Heart left ventricle (tissue), 16 donors: ENCODE data around the gene RAB3C. TPM values are rescaled to one million over a fixed set of nuclear protein-coding genes. Genes with fewer than 3 reads are reported as not detected.

Experiments used
- ATAC-seq, 4 donors: fragments of 200-7000 bp; cut with Tn5 transposase; one replicate each; pipeline ENCODE4 v1.9.1; 2020 to 2022; ENCODE audit warnings: moderate library complexity in 4 of 4, mild to moderate bottlenecking in 3 of 4, moderate number of reproducible peaks in 1 of 4
- DNase-seq, 5 donors: peaks; one replicate each; pipeline ENCODE4 v3.0.0-alpha.2; 2020
- H3K27ac ChIP-seq, 12 donors: fragments of 200-600 bp; sonication (generic) in 4 of 12; one replicate each; pipeline versions ENCODE4 v1.5.0 to v1.8.0; 2016 to 2022; ENCODE audit warnings: mild to moderate bottlenecking in 2 of 12
- H3K27me3 ChIP-seq, 9 donors: fragments of 200-600 bp; sonication (generic) in 2 of 9; one replicate each; pipeline versions ENCODE4 v1.5.1 to v1.8.0; 2016 to 2022; ENCODE audit warnings: mild to moderate bottlenecking in 3 of 9
- H3K36me3 ChIP-seq, 9 donors: fragments of 200-600 bp; sonication (generic) in 2 of 9; one replicate each; pipeline versions ENCODE4 v1.5.0 to v1.8.0; 2018 to 2022; ENCODE audit warnings: mild to moderate bottlenecking in 2 of 9
- H3K4me1 ChIP-seq, 12 donors: fragments of 200-600 bp; sonication (generic) in 4 of 12; one replicate each; pipeline versions ENCODE4 v1.5.0 to v1.8.0; 2016 to 2022; ENCODE audit warnings: mild to moderate bottlenecking in 3 of 12
- H3K4me3 ChIP-seq, 12 donors: fragments of 200-600 bp; sonication (generic) in 4 of 12; one replicate each; pipeline versions ENCODE4 v1.5.0 to v1.8.0; 2017 to 2022; ENCODE audit warnings: mild to moderate bottlenecking in 9 of 12, moderate library complexity in 4 of 12
- H3K9me3 ChIP-seq, 12 donors: fragments of 200-600 bp; sonication (generic) in 4 of 12; one replicate each; pipeline versions ENCODE4 v1.5.0 to v1.8.0; 2016 to 2022; ENCODE audit warnings: mild to moderate bottlenecking in 1 of 12
- POLR2A ChIP-seq, 2 donors: fragments of 450-650 bp; IDR thresholded peaks; one replicate each; pipeline ENCODE4 v1.6.1; 2017; ENCODE audit warnings: antibody characterized with exemption in 2 of 2, mild to moderate bottlenecking in 2 of 2, moderate library complexity in 2 of 2
- WGBS, 4 donors: extraction: QIAGEN DNeasy Blood & Tissue Kit in 2 of 4; methylation state at CpG; one replicate each; pipeline versions ENCODE4 v1.1.5 to v1.1.7; 2013 to 2018; 5-methylcytosine and 5-hydroxymethylcytosine counted together
- intact Hi-C, 10 donors: fragments of 100-400 bp; cut with DNase I; formaldehyde crosslinking; loops; one replicate each; pipeline versions ENCODE4 v1.11.1 to v1.14.2; 2022
- polyA plus RNA-seq, 2 donors: library from polyadenylated mRNA; stranded (reverse); fragments of 200-250 nt; gene quantifications; one replicate each; pipeline ENCODE4 v1.2.3, GENCODE V29; 2013
- total RNA-seq, 9 donors: library from RNA; depleted of rRNA in 2 of 9; stranded (reverse); fragments of >200 nt in 2 of 9; fragmentation: NEBNext Ultra II Directional in 3 of 9; extraction: Animal tissue kit (Norgen Biotek cat#: 25700) in 3 of 9; gene quantifications; one replicate each; pipeline versions ENCODE4 v1.1.0 to v1.2.4, GENCODE V29; 2016 to 2023
- TF ChIP-seq, protein P1 (sequence below), 12 donors: fragments of 200-600 bp; sonication (generic) in 4 of 12; IDR thresholded peaks; one replicate each; pipeline versions ENCODE4 v1.5.0 to v1.8.0; 2018 to 2022; ENCODE audit warnings: antibody characterized with exemption in 12 of 12, mild to moderate bottlenecking in 5 of 12
- donor health status: ischemic (EF 13 %, LVEDD 7.1; RV severe dilation, severe dysfunction).
- donor health status: healthy with polysubstance abuse.
- donor health status: DM: no; HTN: yes; CAD: no.
- donor health status: DM: no; HTN: no; CAD: no.
- donor health status: ischemic (EF 25% LVEDD 6.9; RV normal size, moderate dysfunction).
- donor health status: ischemic (EF 25% LVEDD 5.7; RV mildly dilated, moderate dysfunction).
- donor health status: healthy.
- donor health status: DM: yes; HTN: yes; CAD: no.
- donor health status: ischemic (EF 35%, LVEDD 5.7; RV mildly dilated, moderate dysfunction).
- donor health status: nonischemic (EF 11% LVEDD 7.7; RV severe dilation, severe dysfunction).
- donor health status: DM: yes; HTN: yes; CAD: no.
- donor health status: PGD.
- donor health status: ischemic (EF 29% LVEDD 5.4; RV normal size, mild dysfunction).
- donor health status: nonischemic (EF 23%, LVEDD 6.1; RV moderate dilation, normal function).

RAB3C gene
- total and polyA plus RNA-seq, 11 donors = 0.04 to 3.8 (median 0.57) TPM; not detected in 2

DNA sequence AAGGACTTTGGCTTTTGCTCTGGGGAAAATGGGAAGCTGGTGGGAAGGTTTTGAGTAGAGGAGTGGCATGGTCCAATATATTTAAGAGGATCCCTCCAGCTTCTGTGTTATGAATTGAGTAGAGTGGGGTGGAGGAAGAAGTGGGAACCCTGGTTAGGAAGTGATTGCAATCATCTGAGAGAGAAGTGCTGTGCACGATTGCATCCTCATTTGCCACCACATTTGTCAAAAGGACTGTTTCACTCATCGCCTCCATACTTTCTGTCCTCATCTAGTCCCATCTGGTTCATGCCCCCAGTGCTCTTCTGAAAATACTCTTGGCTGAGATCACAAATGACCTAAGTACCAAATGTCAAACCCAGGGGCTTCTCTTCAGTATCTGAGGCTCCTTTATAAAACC is 192.1 kb downstream of the RAB3C start:
- H3K27ac ChIP-seq = no peak overlapping the region
- TF ChIP-seq POLR2A (IDR thresholded peaks at IDR 0.05) = no peak
- TF ChIP-seq, protein P1, sequence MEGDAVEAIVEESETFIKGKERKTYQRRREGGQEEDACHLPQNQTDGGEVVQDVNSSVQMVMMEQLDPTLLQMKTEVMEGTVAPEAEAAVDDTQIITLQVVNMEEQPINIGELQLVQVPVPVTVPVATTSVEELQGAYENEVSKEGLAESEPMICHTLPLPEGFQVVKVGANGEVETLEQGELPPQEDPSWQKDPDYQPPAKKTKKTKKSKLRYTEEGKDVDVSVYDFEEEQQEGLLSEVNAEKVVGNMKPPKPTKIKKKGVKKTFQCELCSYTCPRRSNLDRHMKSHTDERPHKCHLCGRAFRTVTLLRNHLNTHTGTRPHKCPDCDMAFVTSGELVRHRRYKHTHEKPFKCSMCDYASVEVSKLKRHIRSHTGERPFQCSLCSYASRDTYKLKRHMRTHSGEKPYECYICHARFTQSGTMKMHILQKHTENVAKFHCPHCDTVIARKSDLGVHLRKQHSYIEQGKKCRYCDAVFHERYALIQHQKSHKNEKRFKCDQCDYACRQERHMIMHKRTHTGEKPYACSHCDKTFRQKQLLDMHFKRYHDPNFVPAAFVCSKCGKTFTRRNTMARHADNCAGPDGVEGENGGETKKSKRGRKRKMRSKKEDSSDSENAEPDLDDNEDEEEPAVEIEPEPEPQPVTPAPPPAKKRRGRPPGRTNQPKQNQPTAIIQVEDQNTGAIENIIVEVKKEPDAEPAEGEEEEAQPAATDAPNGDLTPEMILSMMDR (IDR thresholded peaks at IDR 0.05) = no peak
- intact Hi-C loops = no loop called here
- peaks cover 0 to 6% (median 0%) of the 10 kb centered on the region in 12 donors for H3K4me1 ChIP-seq
- no peaks in the 10 kb centered on the region for H3K27me3 ChIP-seq
- ATAC-seq (no peak), DNase-seq (no peak)
- 82 to 89% (median 86%) methylated on average over 2 of the region's 2 CpGs for WGBS, 4 donors
- H3K4me3 ChIP-seq = no peak overlapping the region
- no peaks in the 10 kb centered on the region for H3K9me3 ChIP-seq
- no peaks in the 10 kb centered on the region for H3K36me3 ChIP-seq

DNA sequence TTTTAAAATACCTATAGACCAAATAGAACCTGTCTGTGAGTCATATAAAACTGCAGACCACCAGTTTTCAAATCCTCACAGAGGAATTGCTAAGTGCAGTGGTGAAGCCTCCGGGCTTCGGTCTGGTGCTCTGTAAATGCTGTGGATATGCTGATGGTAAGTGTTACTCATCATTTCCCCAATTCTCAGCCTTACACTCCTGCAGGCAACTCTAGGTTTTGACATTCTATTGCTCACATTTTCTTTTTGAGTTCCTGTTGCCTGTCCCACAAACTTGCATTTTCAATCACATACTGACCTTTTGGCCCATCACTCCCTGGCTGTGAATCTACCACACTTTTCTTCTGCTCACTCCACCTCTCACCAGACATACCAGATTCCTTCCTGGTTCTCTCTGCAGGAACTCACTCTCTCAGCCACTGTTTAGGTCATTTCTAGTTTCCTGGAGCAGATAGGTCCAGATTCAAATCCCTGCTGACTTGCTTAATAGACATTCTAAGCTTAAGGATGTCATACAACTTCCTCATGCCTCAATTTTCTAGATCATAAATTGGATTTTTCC is 192.9 kb downstream of the RAB3C start:
- H3K27me3 ChIP-seq = no peaks in the 10 kb centered on the region
- no peaks in the 10 kb centered on the region for H3K36me3 ChIP-seq
- H3K4me3 ChIP-seq = no peak overlapping the region
- H3K27ac ChIP-seq = no peak overlapping the region
- TF ChIP-seq, protein P1 (IDR thresholded peaks at IDR 0.05) = no peak
- no peak for TF ChIP-seq POLR2A (IDR thresholded peaks at IDR 0.05)
- DNase-seq (no peak), ATAC-seq (no peak)
- intact Hi-C loops = no loop called here
- peaks cover 0 to 6% (median 0%) of the 10 kb centered on the region in 12 donors for H3K4me1 ChIP-seq
- WGBS, 4 donors = 69 to 92% (median 85%) methylated on average over 2 of the region's 2 CpGs
- no peaks in the 10 kb centered on the region for H3K9me3 ChIP-seq

DNA sequence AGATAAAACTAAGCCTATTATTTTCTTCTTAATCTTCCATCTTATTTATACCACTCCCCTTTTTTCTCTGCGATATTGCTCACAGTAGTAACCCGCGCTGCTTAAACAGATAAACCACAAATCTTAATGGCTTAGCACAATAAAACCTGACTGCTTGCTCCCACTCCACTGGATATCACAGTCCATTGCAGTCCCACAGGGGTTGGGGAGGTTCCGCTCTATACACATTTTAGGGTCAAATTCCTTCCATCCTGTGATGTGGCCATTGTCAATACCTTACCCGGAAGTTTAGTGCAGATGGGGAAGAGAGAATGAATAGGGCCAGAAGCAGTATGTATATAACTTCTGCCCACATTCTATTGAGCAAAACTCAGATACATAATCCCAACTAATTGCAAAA is 193.7 kb downstream of the RAB3C start:
- H3K27me3 ChIP-seq = no peaks in the 10 kb centered on the region
- no peaks in the 10 kb centered on the region for H3K36me3 ChIP-seq
- H3K4me1 ChIP-seq = peaks cover 0 to 6% (median 0%) of the 10 kb centered on the region in 12 donors
- no peaks in the 10 kb centered on the region for H3K9me3 ChIP-seq
- 92 to 97% (median 95%) methylated on average over 5 of the region's 5 CpGs for WGBS, 4 donors
- intact Hi-C loops = no loop called here
- TF ChIP-seq, protein P1 (IDR thresholded peaks at IDR 0.05) = no peak
- TF ChIP-seq POLR2A (IDR thresholded peaks at IDR 0.05) = no peak
- DNase-seq = no peak
- no peak for ATAC-seq
- H3K27ac ChIP-seq = no peak overlapping the region
- H3K4me3 ChIP-seq = no peak overlapping the region

DNA sequence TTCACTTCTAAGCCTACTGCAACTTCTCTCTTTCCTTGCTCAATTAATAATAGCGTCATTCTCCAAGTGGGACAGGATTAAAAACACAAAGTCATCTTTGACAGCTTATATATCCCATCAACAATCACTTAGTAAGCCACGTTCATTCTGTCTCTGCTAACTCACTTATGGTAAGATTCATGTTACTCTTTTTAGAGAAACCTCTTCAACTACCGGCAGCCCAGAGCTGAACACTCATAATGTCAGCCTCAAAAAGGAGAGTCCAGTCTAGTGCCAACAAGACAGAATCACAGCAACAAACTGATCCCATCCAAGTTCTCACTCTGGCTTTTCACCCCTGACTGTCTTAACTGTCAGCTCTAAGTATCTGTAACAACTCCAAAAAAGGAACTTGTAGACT is 196.0 kb downstream of the RAB3C start:
- Histone ChIP-seq H3K27me3 (peaks cover 0 to 3% (median 0%) of the 10 kb centered on the region in 9 donors), H3K9me3 (no peaks in the 10 kb centered on the region), H3K36me3 (no peaks in the 10 kb centered on the region), H3K27ac (no peak overlapping the region), H3K4me1 (peaks cover 0 to 6% (median 0%) of the 10 kb centered on the region in 12 donors), H3K4me3 (no peak overlapping the region)
- ATAC-seq = peak in 1 of 4 donors; percentile 61
- TF ChIP-seq POLR2A (IDR thresholded peaks at IDR 0.05) = no peak
- TF ChIP-seq, protein P1 (IDR thresholded peaks at IDR 0.05) = no peak
- intact Hi-C loops = no loop called here
- WGBS, 4 donors = 63 to 69% (median 66%) methylated on average over 3 of the region's 3 CpGs
- DNase-seq = no peak
